NCI-H146 treated with DMSO at 0.1 percent for 48 hours (cell line): Measurements from ENCODE around the gene FAM20C.

ENCODE experiments used
- DNase-seq: peaks from one replicate; lab custom pipeline; 2025; ENCODE audit not compliant: unreplicated experiment; lab: John Stamatoyannopoulos, UW

FAM20C gene

DNA sequence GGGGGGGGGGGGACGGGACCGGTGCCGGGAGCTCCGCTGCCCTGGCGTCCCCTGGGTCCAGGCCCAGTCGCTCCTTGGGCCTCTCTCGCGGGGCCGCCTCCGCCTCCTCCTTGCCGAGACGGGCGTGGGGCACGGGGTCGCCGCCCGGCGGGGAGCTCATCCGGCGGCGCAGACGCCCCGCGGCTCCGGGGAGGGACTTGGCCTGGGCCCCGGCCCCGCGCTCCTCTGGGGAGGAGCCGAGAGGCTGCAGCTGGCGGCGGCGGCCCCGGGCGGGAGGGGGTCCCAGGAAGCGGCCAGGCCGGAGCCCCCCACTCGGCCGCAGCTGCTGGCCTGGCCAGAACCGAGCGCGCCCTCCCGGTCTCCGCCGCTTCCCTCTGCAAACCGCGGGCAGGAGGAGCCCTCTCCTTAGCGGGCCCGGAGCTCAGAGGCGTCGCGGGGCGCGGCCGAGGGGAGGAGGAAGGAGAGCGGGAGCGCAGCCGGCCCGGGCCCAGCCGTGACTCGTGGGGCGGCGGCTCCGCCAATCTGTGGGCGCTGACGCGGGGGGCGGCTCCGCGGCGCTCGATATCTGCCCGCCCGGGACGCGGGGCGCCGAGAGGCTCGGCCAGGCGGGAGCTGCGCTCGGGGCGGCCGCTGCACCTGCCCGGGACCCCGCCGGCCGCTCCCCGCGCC, at the start of gene FAM20C:
FAM20C (plus strand) TSS at position 591 of the 669 bp plus-strand sequence. CDS start 629 bp downstream, outside the sequence.
- DNase-seq, result peak; percentile 16

DNA sequence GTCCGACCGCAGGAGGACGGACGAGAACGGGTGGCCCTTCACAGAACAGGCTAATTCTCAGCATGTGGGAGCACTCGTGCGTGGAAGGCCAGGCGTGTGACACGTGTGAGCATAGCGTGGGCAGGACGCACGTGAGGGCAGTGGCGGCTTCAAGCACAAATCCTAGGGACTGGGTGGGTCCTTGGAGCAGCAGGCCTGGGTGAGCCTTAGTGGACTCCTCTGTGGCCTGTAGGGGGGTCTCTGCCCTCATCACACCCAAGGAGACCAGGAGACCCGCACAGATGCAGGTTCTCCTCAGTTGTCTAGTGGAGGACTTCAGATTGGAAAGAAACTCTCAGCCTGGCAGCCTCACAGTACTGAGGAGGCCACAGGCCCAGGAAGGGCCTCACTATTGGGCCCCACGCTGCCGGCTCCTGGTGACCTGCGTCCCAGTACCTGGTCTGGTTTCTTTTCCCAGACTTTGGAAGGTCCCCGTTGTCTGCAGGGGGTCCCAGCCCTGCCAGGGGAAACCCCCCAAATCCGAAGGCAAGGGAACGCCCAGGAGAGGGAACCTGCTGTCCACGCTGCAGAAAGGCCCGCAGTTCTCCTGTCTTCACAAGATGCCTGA, 49.1 kb upstream of the FAM20C start:
- DNase-seq, result no peak

DNA sequence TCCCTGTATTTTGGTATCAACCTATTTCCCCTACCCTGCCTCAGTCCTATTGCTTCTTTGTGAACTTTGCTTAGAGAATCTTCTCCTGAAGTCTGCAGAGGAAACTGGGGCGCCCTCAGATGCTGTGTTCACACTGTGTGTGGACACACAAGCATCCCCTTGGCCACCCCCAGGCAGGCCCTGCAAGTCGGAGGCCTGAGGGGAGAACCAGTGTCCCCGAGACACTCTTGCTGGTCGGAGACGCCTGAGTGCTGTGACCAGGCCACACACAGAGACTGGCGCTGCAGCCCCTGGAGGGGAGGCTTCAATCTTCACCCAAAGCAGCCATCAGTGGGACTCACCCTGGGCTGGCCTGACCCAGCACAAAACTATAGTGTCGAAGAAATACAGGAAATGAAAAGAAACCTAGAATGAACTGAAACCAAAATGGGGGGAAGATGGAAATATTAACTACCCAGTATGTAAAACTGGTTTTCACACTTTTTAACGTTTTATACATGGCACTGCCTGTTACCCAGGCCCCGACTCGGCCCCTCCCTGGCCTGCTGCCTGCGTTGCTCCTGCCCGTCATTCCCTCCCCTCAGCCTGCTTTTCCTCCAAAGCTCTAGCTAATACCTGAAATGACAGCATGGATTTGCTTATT, 48.4 kb upstream of the FAM20C start:
- no peak for DNase-seq

GRCh38 chr7:144454-144826, 47.9 kb upstream of the FAM20C start:
- no peak for DNase-seq

GRCh38 chr7:145863-146262, 46.5 kb upstream of the FAM20C start:
- DNase-seq, result no peak

DNA sequence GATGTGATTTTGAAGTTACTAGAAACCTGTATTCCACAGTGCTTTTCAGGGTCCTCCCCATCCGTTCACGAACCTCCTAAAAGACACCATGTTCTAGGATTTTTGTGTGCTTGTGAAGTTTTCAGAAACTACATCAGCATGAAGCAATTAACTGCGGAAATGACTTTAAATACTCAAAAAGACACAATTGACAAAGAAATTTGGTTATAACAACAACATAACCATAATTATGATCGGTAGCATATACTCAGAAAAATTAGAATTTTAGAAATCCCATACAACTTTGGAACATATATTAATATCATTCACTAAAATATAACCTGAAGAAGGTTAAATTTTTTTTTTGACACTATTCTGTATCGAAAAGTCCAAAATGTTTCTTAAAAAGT, 43.8 kb upstream of the FAM20C start:
- DNase-seq, result no peak

DNA sequence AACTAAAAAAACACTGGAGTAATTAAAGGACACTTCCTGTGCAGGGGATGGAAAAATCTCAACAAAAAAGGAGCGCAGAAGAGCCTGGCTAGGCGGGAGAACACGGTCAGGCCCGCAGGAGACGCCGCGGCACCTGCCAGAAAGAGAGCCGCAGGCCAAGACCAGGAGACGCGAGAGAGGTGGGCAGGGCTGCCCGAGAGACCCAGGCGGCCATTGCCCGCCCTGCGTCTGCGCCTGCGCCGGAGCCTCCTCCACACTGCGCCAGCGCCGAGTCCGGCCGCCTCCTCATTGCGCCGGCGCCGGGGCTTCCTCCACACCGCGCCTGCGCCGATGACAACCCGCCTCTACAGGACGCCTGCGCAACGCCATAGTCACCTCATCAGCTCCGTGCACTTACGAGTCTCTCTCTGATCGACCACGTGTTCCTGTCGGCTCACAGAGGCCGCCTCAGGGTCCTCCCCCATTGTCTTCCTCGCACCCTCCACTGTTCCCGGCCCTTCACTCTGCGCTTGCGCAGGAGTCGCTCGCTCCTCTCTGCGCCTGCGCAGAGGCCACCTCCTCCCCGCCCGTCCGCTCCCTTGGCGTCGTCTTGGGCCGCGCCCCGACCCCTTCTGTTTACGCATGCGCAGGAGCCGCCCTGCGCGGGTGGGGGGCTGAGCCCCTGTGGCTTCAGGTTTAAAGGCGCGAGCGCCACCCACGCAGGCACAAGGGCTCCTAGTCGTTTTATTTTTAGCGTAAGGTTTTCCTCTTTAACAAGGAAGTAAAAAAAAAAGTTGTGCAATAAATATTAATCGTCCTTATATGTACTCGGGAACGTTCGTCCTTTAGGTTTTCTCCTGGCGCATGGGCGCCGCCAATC, 43.2 kb upstream of the FAM20C start:
- DNase-seq, result peak; percentile 95

GRCh38 chr7:149791-150636, 42.4 kb upstream of the FAM20C start:
- DNase-seq, result no peak

DNA sequence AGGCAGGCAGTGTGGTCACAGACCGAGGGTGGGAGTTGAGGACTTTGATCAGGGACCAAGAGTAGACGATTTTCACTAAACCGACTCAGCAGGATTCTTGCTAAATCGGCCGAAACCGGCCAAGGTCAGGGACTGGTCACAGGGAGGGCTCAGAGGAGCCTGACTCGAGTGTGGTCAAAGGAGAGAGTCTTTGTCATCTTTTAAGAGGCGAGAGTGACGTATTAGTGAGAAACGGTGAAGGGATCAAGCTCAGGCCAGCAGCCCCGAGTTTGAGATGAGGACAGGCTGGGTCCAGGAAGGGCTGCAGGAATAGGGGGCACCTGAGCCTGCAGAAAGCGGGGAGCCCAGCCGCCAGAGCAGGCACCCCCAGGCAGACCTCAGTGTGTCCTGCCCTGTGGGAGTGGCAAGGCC, 41.6 kb upstream of the FAM20C start:
- DNase-seq, result no peak

DNA sequence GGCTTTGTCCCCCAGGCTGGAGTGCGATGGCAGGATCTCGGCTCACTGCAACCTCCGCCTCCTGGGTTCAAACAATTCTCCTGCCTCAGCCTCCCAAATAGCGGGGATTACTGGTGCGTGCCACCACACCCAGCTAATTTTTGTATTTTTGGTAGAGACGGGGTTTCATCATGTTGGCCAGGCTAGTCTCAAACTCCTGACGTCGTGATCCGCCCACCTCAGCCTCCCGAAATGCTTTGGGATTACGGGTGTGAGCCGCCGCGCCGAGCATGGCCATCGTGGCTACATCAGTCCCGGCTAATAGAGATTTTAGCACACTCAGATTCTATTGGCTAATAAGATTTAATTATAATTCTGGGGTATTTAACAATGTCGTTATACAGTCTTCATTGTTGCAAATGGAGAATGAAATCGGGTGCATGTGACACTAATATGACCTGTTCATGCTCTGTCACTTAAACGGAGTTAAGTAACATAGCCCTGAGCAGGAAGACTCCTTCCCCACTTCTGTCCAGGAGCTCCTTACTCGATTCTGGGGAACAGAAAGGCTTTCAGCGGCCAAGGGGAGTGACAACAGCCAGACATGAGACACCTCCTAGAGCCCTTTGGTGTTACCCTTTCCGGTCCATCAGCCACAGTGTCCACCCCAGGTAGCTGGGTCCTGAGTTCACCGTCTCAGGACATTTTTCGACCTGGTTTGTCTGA, 40.9 kb upstream of the FAM20C start:
- no peak for DNase-seq

DNA sequence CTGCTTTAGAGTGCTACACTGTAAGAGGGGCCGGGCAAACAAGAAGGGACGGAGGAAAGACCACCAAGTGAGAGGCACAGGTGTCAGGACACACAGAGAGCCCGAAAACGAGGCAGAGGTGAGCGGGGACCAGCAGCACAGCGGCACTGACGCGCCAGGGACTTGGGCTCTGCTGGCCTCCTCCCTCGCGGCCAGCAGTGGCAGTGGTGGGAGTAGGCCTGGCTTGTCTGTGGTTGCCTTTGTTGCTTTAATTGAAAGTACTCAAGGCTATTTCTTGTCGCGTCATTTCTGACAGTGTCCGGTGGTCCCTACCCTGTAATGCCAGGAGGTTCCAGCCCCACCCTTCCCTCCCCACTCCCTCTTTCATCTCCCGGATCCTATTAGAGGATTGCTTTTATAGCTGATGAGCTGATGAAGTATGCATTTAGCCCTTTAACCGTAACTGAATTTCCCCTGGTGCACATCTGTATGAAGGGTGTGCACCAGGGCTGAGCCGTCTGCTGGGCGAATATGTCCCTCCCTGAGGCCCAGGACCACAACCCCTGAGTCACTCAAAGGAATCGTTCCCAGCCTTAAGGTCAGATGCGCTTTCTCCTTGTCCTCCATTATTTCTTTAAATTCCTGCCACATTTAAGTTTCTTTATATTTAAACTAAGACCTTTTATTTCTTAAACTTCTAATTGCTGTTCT, 39.5 kb upstream of the FAM20C start:
- DNase-seq, result no peak

DNA sequence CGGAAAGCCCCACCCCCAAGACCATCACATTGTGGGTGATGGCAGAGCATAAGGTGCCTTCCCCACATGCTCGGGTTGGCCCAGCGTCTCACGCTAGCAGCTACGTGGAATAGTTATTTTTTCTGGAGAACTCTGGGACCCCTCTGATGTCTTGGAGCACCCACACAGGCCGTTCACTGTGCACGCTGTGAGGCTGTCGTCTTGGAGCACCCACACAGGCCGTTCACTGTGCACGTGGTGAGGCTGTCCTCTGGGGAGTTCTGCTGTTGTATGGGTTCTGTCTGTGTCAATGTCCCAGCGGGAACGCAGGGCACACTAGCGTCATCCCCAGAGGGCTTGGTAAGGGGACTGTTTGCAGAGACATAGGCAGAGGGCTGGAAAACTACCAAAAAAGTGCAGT, 38.8 kb upstream of the FAM20C start:
- DNase-seq, result no peak

- DNase-seq, result no peak
These were observed 38.1 kb upstream of the FAM20C start for GRCh38 chr7:154096-154799.

DNA sequence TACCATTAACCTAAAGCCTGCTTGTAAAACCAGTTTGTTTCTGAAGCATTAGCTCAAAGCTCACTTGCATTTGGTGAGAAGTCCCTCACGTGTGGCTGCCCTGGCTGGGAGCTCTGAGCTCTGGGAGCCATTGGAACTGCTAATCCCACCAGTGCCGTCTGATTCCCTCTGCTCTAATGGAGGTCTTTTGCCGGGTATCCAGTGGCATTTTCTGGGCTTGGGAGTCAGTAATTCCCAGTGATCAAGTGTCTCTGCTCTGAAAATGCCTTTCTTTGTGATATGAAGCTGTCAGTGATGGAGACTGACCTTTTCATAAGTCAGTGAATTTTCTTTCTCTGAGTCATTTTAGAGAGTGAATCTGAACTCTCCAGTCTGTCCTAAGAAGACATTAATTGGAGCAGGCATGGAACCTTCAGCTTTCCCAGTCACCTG, 36.9 kb upstream of the FAM20C start:
- no peak for DNase-seq

DNA sequence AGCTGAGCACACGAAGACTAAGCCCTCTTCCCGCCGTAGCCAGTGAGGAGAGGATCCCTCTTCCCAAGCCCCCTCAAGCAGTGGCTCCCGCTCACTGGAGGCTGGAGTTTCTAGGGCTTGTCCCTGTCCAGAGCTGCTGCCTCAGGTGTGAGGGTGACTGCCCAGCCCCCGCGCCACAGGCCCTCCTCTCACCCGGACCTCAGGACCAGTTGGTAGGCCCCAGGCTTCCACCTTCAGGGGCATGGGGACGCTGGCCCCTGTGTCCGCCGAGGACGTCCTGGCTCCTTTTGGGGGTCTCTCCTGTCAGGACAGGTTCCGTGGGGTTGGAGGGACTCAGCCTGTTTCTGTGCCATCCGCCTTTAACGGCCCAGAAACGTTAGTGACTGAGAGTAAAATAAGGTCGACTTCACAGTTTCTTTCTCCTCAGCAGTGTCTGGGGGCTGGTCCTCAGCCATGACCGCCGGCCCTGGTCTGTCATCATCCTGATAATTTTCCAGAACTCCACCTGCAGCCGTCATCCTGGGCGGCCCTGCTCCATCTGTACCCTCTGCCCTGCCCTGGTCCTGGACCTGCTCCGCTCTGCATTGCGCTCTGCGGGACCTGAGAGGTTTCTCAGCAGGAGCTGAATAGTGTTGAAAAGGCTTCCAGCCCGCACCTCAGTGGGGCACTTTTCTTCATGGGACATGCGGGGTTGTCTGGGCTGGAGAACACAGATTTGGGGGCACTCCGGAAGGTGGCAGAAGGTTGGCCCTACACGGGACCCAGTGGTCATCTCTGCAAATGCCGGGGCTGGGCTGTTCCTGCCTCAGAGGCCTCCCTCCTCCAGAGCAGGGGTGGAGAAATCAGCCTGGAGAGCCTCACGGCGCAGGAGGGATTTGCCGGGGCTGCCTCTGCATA, 36.0 kb upstream of the FAM20C start:
- DNase-seq, result no peak

- DNase-seq, result no peak
These were observed 35.4 kb upstream of the FAM20C start for GRCh38 chr7:157008-157310.

GRCh38 chr7:157771-158625, 34.4 kb upstream of the FAM20C start:
- no peak for DNase-seq
